MM.1S (cell line): ENCODE results near the gene APBB1.

ENCODE experiments used
- DNase-seq: peaks from one replicate; pipeline ENCODE4 v3.0.0-alpha.2; 2015
- H2AFZ ChIP-seq: fragments of 300-600 bp; sonication (generic); 2 replicates; pipeline ENCODE4 v1.6.0; 2016; ENCODE audit warnings: antibody characterized with exemption, low read length
- H3F3A ChIP-seq: fragments of 300-600 bp; sonication (generic); 2 replicates; pipeline ENCODE4 v1.6.1; 2016; ENCODE audit warnings: mild to moderate bottlenecking, antibody characterized with exemption, low read length, moderate library complexity, mixed read lengths; ENCODE audit not compliant: insufficient read depth
- H3K27ac ChIP-seq: fragments of 300-600 bp; sonication (generic); 2 replicates; pipeline ENCODE4 v1.5.1; 2016; ENCODE audit warnings: mild to moderate bottlenecking, low read length
- H3K27me3 ChIP-seq: fragments of 300-600 bp; sonication (generic); replicated peaks from 2 replicates; pipeline ENCODE4 v1.6.0; 2016; ENCODE audit warnings: low read length; ENCODE audit not compliant: insufficient read depth
- H3K36me3 ChIP-seq: fragments of 300-600 bp; sonication (generic); replicated peaks from 2 replicates; pipeline ENCODE4 v1.6.1; 2016; ENCODE audit warnings: mild to moderate bottlenecking, low read length, mixed read lengths; ENCODE audit not compliant: insufficient read depth
- H3K4me1 ChIP-seq: fragments of 300-600 bp; sonication (generic); 2 replicates; pipeline ENCODE4 v1.6.1; 2016; ENCODE audit warnings: low read length, mixed read lengths
- H3K4me2 ChIP-seq: fragments of 300-600 bp; sonication (generic); 2 replicates; pipeline ENCODE4 v1.6.0; 2016; ENCODE audit warnings: low read depth, low read length
- H3K4me3 ChIP-seq: fragments of 300-600 bp; sonication (generic); 2 replicates; pipeline ENCODE4 v1.5.1; 2016; ENCODE audit warnings: low read length, mixed read lengths
- H3K79me2 ChIP-seq: fragments of 300-600 bp; sonication (generic); 2 replicates; pipeline ENCODE4 v1.6.1; 2016; ENCODE audit warnings: mixed run types, low read length, mixed read lengths
- H3K9ac ChIP-seq: fragments of 300-600 bp; sonication (generic); 2 replicates; pipeline ENCODE4 v1.6.1; 2016; ENCODE audit warnings: low read length, mixed read lengths
- H3K9me2 ChIP-seq: fragments of 300-600 bp; sonication (generic); replicated peaks from 2 replicates; pipeline ENCODE4 v1.6.1; 2016; ENCODE audit warnings: mild to moderate bottlenecking, low read length, mixed read lengths; ENCODE audit not compliant: insufficient read depth
- H3K9me3 ChIP-seq: fragments of 300-600 bp; sonication (generic); replicated peaks from 2 replicates; pipeline ENCODE4 v1.6.1; 2016; ENCODE audit warnings: mild to moderate bottlenecking, low read length, mixed read lengths; ENCODE audit not compliant: insufficient read depth
- H4K20me1 ChIP-seq: fragments of 300-600 bp; sonication (generic); 2 replicates; pipeline ENCODE4 v1.6.1; 2016; ENCODE audit warnings: mild to moderate bottlenecking, low read length, moderate library complexity, mixed read lengths; ENCODE audit not compliant: insufficient read depth
- CTCF ChIP-seq: fragments of 300-600 bp; sonication (generic); IDR thresholded peaks from 2 replicates; pipeline ENCODE4 v1.5.1; 2016; ENCODE audit warnings: antibody characterized with exemption, low read length, mixed read lengths
- EZH2 ChIP-seq: fragments of 300-600 bp; sonication (generic); optimal IDR thresholded peaks from 2 replicates; pipeline ENCODE3; 2017; ENCODE audit warnings: low read depth, mild to moderate bottlenecking, antibody characterized with exemption, low read length, mixed read lengths
- EZH2phosphoT487 ChIP-seq: fragments of 300-600 bp; sonication (generic); IDR thresholded peaks from 2 replicates; pipeline ENCODE4 v1.6.1; 2018; ENCODE audit warnings: antibody characterized with exemption, low read length

The APBB1 gene

DNA sequence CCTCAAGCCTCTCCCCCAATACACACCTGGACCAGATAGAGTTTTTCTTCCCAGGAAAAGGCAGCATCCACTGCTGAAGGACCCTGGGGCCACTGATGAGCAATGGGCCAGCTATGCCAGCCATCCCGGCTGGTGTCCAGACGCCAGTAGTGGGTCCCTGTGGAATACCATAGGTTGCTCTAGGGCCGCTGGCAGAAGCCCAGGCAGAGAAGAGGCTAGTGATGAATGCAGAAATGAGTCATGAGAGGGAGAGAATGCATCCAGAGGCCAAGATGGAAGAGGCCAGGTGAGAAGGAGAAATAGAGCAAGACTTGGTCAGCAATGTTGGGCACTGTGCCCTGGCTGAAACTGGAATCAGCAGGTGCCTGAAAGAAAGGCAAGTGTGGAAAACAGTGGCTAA, 13.0 kb upstream of the APBB1 start:
- Histone ChIP-seq H2AFZ (no peak overlapping the region), H3K9me2 (no peaks in the 10 kb centered on the region), H3K4me3 (no peak overlapping the region), H4K20me1 (no peaks in the 10 kb centered on the region), H3F3A (no peaks in the 10 kb centered on the region), H3K79me2 (no peaks in the 10 kb centered on the region), H3K27ac (no peak overlapping the region), H3K9me3 (no peaks in the 10 kb centered on the region), H3K4me1 (no peaks in the 10 kb centered on the region), H3K9ac (no peak overlapping the region), H3K4me2 (no peak overlapping the region), H3K27me3 (no peaks in the 10 kb centered on the region), H3K36me3 (no peaks in the 10 kb centered on the region)
- DNase-seq = no peak
- no peak for TF ChIP-seq EZH2phosphoT487
- TF ChIP-seq CTCF = no peak
- no peak for TF ChIP-seq EZH2

GRCh38 chr11:6427516-6427915, 8.6 kb upstream of the APBB1 start:
- no peaks in the 10 kb centered on the region for H3K9me2 ChIP-seq

GRCh38 chr11:6420677-6421076, 1.8 kb upstream of the APBB1 start:
- no peaks in the 10 kb centered on the region for H3F3A ChIP-seq
- no peak overlapping the region for H3K4me3 ChIP-seq
- no peak overlapping the region for H3K9ac ChIP-seq
- no peaks in the 10 kb centered on the region for H3K9me2 ChIP-seq
- DNase-seq = no peak
- no peaks in the 10 kb centered on the region for H3K36me3 ChIP-seq
- H3K4me2 ChIP-seq = no peak overlapping the region
- no peak overlapping the region for H2AFZ ChIP-seq
- 0 out of 2 replicates have a peak, but pooled peaks cover 3% of the 10 kb centered on the region for H3K4me1 ChIP-seq
- H4K20me1 ChIP-seq = no peaks in the 10 kb centered on the region
- H3K27ac ChIP-seq = no peak overlapping the region
- TF ChIP-seq CTCF (no peak), EZH2 (no peak), EZH2phosphoT487 (no peak)
- no peaks in the 10 kb centered on the region for H3K79me2 ChIP-seq
- H3K27me3 ChIP-seq = peaks cover 19% of the 10 kb centered on the region
- no peaks in the 10 kb centered on the region for H3K9me3 ChIP-seq

More at GRCh38 chr11:6427516-6427915, 8.6 kb upstream of the APBB1 start:
- no peaks in the 10 kb centered on the region for H3K79me2 ChIP-seq
- no peak overlapping the region for H3K4me3 ChIP-seq
- no peak for DNase-seq
- TF ChIP-seq EZH2 (no peak), CTCF (no peak), EZH2phosphoT487 (no peak)
- no peaks in the 10 kb centered on the region for H3K9me3 ChIP-seq
- no peaks in the 10 kb centered on the region for H3K4me1 ChIP-seq
- no peak overlapping the region for H3K9ac ChIP-seq
- no peaks in the 10 kb centered on the region for H3K36me3 ChIP-seq
- no peaks in the 10 kb centered on the region for H3F3A ChIP-seq
- H3K27me3 ChIP-seq = no peaks in the 10 kb centered on the region
- no peaks in the 10 kb centered on the region for H4K20me1 ChIP-seq
- H2AFZ ChIP-seq = no peak overlapping the region
- no peak overlapping the region for H3K4me2 ChIP-seq
- no peak overlapping the region for H3K27ac ChIP-seq
